ENCODE results near the gene DDX42. TPM values are rescaled to one million over a fixed set of nuclear protein-coding genes. Genes with fewer than 3 reads are reported as not detected.

DDX42 gene
- polyA plus RNA-seq, 1 donor from 2014 or later = 115 TPM

- Histone ChIP-seq H4K20me1 (ENCODE audit: insufficient read depth) (no peaks in the 10 kb centered on the region), H3K27ac (ENCODE audit: low read length) (no peak overlapping the region), H3K79me2 (replicated peaks; ENCODE audit: insufficient read depth, low read length) (no peaks in the 10 kb centered on the region), H3K9ac (ENCODE audit: low read length) (no peak overlapping the region), H3K4me3 (ENCODE audit: low read length) (no peak overlapping the region), H3K9me2 (ENCODE audit: insufficient read depth, low read length) (no peaks in the 10 kb centered on the region), H3K27me3 (ENCODE audit: insufficient read depth, low read depth, low read length) (no peaks in the 10 kb centered on the region), H3K36me3 (ENCODE audit: insufficient read depth, low read length) (no peaks in the 10 kb centered on the region), H3F3A (ENCODE audit: insufficient read depth, low read length, poor library complexity, severe bottlenecking) (no peaks in the 10 kb centered on the region), H2AFZ (ENCODE audit: low read depth, low read length) (no peak overlapping the region), H3K9me3 (ENCODE audit: low read length) (no peaks in the 10 kb centered on the region), H3K4me2 (ENCODE audit: low read length) (no peak overlapping the region)
- no peak for TF ChIP-seq CTCF (IDR thresholded peaks at IDR 0.05; ENCODE audit: poor library complexity, severe bottlenecking)
- TF ChIP-seq RAD21 (conservative IDR thresholded peaks at IDR 0.05) = no peak
- no peak for TF ChIP-seq EP300 (conservative IDR thresholded peaks at IDR 0.05; ENCODE audit: poor library complexity, severe bottlenecking)
- TF ChIP-seq SMC3 (conservative IDR thresholded peaks at IDR 0.05; ENCODE audit: poor library complexity) = no peak
- TF ChIP-seq MXI1 (conservative IDR thresholded peaks at IDR 0.05; ENCODE audit: poor library complexity, severe bottlenecking) = no peak
- no peak for TF ChIP-seq POLR2AphosphoS5 (IDR thresholded peaks at IDR 0.05)
- no peak for TF ChIP-seq TAF1 (IDR thresholded peaks at IDR 0.05; ENCODE audit: low read depth)
- no peak for TF ChIP-seq REST (IDR thresholded peaks at IDR 0.05; ENCODE audit: borderline replicate concordance)
- no peak for TF ChIP-seq EZH2 (IDR thresholded peaks at IDR 0.05; ENCODE audit: borderline replicate concordance, insufficient read depth, low read length, poor library complexity, severe bottlenecking)
Measured at GRCh38 chr17:63804328-63804727, 30.4 kb downstream of the DDX42 start.

- Histone ChIP-seq H3K36me3 (ENCODE audit: insufficient read depth, low read length) (no peaks in the 10 kb centered on the region), H3K9ac (ENCODE audit: low read length) (no peak overlapping the region)
Measured at GRCh38 chr17:63805591-63805990, 31.6 kb downstream of the DDX42 start.

More at GRCh38 chr17:63805591-63805990, 31.6 kb downstream of the DDX42 start:
- Histone ChIP-seq H3K79me2 (replicated peaks; ENCODE audit: insufficient read depth, low read length) (no peaks in the 10 kb centered on the region), H2AFZ (ENCODE audit: low read depth, low read length) (no peak overlapping the region), H3K4me3 (ENCODE audit: low read length) (no peak overlapping the region), H3K4me2 (ENCODE audit: low read length) (no peak overlapping the region), H3F3A (ENCODE audit: insufficient read depth, low read length, poor library complexity, severe bottlenecking) (no peaks in the 10 kb centered on the region), H3K27ac (ENCODE audit: low read length) (no peak overlapping the region), H3K9me3 (ENCODE audit: low read length) (no peaks in the 10 kb centered on the region), H4K20me1 (ENCODE audit: insufficient read depth) (no peaks in the 10 kb centered on the region), H3K9me2 (ENCODE audit: insufficient read depth, low read length) (no peaks in the 10 kb centered on the region), H3K27me3 (ENCODE audit: insufficient read depth, low read depth, low read length) (no peaks in the 10 kb centered on the region)
- TF ChIP-seq RAD21 (conservative IDR thresholded peaks at IDR 0.05) (no peak), REST (IDR thresholded peaks at IDR 0.05; ENCODE audit: borderline replicate concordance) (no peak), EZH2 (IDR thresholded peaks at IDR 0.05; ENCODE audit: borderline replicate concordance, insufficient read depth, low read length, poor library complexity, severe bottlenecking) (no peak), CTCF (IDR thresholded peaks at IDR 0.05; ENCODE audit: poor library complexity, severe bottlenecking) (no peak), EP300 (conservative IDR thresholded peaks at IDR 0.05; ENCODE audit: poor library complexity, severe bottlenecking) (no peak)
